HG02610 (cell line): ENCODE measurements around the gene PTPN2.
"Not testable (repeated sequence)": the region's sequence is repeated elsewhere in the genome, so short reads cannot be mapped to it uniquely, and the experiment has no call there.

ENCODE experiments used
- ATAC-seq: cut with Tn5 transposase; IDR thresholded peaks from one replicate; pipeline ENCODE4 v1.9.1; 2021; ENCODE audit warnings: mild to moderate bottlenecking, moderate library complexity; ENCODE audit not compliant: unreplicated experiment

The PTPN2 gene

DNA sequence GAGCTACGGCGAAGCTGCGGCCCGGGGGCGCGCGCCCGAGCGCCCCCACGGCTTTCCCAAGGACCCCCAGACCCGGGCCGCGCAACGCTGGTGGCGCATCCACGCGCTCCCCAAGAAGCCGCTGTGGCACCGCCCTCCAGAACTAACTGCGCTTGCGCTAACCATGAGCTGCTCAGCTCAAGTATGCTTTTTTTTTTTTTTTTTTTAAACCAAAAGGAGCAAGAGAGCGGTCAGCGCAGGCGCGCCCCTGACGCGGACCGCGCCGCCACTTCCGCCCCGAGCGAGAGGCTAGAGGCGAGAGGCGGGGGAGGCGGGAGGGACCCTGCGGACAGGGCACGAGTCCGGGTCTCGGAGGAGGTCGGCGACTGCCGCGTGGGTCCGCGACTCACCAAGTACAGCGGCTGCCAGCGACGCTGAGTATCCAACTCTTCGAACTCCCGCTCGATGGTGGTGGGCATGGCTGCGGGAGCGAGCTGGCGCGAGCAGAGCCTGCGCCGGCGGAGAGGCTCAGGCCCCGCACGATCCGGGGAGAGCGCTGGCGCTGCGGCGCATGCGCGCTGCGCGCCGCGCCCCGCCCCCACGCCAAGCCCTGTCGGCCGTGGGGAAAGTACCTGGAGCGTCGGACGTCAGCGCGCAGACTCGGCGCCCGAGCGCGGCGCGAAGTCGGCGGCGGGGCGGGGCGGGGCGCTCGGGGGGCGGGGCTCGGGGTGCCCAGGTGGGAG, at the start of gene PTPN2:
TSS of gene PTPN2 (minus strand) at position 554 of the 722 bp plus-strand sequence. CDS start at position 458, 96 bp downstream.
- peak; percentile 69 for ATAC-seq

DNA sequence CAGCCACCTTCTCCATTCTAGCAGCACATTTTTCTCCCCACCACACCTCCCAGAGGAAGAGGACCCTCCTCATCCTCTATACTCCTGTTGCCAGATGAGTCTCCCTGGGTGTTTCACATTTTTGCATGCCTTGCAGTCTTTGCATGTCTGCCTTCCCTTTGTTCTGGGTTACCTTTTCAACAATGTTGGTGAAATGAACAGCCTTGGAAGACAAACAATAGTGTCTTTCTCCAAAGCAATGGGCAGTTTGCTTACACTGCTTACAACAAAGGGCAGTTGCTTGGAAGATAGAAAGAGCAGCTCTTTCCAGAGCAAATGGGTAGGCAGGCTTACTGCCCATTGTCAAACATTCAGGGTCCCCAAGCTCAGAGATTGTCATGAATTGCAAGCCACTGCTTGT, 49.3 kb upstream of the PTPN2 start:
- ATAC-seq, result no peak

DNA sequence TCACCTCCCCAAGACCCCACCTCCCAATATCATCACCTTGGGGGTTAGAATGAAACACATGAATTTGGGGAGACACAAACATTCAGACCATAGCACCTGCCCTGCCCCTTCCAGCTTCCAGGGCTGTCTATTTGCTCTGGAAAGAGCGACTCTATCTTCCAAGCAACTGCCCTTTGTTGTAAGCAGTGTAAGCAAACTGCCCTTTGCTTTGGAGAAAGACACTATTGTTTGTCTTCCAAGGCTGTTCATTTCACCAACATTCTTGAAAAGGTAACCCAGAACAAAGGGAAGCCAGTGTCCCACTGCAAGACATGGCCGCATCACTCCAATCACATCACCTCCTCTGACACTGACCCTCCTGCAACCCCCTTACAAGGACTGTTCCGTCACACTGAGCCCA, 46.9 kb upstream of the PTPN2 start:
- no peak for ATAC-seq

DNA sequence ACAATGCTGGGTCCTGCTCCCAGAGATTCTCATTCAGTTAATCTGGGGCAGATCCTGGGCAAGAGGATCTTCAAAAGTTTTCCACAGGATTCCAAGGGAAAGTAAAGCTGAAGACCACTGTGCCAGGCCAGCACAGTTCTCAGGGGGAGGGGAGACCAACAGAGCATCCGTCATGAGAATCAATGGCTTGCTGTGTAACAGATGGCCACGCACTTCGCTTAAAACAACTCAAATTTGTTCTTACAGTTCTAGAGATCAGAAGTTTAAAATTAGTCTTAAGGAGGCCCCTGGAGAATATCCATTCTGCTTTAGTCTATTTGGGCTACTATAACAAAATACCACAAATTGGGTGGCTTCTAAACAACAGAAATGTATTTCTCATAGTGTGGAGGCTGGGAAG, 46.3 kb upstream of the PTPN2 start:
- no peak for ATAC-seq

DNA sequence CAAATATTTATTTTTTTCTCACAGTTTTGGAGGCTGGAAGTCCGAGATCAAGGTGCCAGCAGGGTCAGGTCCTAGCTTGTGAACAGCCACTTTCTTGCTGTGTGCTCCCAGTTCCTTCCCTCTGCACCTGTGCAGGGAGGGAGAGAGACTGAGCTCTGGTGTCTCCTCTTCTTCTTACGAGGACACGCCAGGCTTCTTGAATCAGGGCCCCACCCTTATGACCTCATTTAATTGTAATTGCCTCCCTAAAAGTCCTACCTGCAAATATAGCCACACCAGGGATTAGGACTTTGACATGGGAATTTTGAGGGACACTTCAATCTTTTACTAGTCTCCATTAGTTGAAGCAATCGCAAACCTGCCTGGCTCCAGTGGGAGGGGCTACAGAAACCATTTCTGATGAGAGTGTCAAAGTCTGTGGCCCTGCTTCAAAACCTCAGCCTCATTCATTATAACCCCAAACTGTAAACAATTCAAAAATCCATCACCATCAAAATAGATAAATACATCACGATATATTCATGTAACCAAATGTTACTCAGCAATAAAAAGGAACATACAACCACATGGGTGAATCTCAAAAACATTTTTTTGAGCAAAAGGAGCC, 45.5 kb upstream of the PTPN2 start:
- ATAC-seq, result no peak

DNA sequence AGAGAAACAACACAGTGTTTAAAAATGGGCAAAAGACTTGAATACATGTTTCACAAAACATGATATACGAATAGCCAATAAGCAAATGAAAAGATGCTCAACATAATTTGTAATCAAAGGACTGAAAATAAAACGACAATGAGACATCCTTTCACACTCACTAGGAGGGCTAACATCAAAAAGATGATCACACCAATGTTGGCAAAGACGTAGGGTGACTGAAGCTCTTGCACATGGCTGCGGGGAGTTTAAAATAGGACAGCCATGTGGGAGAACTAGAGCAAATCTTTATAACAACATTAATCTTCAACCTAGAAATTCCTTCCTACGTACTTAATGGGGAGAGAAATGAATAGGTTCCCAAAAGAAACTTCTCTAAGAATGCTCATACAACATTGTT, 44.6 kb upstream of the PTPN2 start:
- ATAC-seq, result no peak

DNA sequence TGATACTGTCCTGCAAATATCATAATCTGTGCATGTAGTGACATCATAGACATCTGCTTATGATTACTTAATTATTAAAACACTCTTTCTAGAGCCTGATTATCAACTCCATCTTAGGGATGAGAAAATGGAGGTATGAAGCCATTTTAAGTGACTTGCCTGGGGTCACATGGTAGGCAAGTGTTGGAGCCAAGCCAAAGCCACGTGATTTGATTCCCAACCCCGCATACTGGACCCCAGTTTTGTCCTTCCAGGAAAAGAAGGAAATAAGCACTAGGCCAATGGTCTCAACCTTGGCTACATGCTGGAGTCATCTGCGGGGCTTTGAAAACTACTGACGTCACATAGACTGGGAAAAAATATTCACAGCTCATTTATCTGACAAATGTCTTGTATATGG, 44.2 kb upstream of the PTPN2 start:
- ATAC-seq, result no peak

DNA sequence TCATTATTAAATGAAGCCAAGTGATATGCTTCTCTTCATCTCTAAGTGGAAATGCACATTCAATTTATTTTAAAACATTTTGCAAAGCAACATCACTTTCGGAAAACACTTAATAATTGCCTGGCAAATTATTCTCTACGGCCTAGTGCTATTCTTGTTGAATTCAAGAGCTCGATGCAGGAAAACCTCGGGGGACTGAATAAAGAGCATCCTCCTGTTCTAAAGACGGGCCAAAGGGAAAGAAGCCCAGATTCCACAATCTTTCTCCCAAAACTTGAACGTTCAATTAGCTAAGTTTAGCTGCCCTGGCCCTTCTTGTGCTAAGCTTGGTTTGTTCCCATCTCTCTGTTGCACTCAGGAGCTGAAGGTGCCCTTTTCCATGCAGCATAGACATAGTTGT, 40.6 kb upstream of the PTPN2 start:
- no peak for ATAC-seq

DNA sequence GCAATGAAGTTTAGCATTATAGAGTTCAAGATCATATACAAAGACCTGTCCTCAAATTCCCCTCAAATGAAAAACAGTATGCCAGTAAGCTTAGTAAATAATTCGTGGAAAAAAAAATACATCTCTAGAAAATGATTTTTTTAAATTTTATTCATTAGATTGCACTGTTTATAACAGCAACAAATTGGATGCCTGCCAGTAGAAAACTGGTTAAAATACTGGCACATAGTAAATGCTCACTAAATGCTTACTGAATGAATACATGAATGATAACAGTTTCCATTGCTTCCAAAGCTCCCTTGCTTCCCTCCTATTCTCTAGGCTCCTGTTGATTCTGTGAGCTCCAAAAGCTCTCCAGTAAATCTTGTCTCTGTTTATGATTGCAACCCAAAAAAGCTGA, 38.2 kb upstream of the PTPN2 start:
- ATAC-seq, result no peak

DNA sequence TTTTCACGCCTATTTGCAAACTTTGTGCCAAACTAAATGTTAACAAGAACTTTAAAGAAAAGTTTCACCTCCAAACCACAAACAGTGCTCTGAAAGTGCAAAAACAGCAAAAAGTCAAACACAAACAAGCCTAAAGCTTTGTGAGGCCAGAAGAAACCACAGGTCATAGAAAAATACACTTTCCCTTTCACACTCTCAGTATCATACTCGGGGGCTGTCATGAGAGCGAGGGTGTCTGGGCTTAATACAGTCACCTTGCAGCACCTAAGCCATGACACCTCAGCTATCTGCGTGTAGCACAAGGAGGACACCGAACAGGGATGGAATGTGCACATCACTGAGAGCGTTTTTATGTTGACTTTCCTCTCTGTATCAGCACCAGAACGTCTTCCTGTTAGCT, 37.1 kb upstream of the PTPN2 start:
- ATAC-seq, result no peak

DNA sequence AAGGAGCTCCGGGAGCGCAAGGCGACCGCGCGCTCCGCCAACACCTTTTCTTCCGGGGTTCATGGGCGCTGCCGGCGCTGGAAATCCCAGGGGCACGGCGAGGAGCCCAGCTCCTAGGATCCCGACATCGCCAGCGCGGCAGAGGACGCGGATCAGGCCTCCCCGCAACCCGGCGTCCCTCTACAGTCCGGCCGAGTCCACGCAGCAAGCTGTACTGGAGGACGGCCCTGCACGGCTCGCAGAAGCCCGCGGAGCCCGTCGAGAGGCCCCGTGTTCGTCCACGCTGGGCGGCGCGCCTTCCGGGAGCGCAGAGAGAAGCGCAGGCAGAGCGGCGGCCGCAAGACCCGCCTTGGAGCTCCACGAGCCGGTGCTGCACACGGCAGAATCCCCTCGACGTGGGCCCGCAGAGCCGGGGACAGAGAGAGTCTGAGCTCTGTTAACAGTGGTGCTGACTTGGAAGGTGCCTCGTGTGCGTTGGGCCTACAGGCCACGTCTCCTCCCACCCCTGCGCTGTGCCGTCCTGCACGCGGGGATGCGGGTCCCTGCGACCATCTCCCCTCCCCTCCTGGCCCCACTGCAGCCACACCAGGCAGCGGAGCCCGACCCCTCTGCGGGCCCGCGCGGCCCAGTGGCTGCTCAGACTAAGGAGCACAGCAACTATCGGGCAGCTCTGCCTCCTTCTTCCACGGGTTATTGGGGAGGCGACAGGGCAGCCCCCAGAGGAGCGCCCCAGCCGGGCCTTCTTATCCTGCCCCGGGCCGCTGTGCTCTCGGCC, 28.1 kb upstream of the PTPN2 start:
- ATAC-seq, result no peak

DNA sequence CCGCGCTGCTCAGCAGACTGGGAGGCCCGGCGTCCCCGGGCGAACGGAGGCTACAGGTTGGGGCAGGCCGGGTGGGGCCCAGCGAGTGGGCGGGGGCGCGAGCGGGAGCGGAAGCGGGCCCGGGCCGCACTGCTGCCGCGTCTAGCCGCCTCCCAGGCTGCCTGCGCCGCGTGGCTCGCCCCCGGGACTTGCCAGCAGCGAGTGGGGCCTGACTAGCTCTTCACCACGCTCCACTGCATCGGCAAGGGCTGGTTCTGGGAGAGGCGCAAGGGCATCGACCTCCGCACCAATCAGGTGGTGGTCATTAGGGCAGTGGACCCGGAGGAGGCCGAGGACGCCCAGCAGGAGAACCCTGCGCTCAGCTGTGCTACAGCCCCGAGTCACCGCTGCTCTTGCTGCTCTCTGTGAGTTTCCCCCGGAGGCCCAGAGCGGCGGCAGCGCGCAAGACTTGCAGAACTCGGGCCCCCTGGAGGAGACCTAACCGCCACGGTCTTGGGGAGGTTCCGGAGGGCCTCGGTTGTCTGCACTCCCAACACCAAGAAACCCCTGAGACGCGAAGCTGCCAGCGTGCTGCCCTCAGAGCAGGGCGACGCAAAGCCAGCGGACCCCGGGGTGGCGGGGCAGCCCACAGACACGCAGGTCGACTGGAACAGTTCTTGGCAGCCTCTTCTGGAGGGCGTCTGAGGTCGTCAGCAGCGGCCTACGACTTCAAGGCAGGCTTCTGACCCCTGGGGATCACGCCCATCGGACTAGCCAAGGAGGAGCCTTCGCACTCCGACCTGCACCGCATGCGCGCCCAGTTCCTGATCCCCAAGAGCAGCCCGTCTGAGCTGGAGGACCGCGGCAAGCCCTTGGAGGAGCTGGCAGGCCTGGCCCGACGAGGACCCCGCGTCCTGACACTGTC, 27.2 kb upstream of the PTPN2 start:
- no peak for ATAC-seq

DNA sequence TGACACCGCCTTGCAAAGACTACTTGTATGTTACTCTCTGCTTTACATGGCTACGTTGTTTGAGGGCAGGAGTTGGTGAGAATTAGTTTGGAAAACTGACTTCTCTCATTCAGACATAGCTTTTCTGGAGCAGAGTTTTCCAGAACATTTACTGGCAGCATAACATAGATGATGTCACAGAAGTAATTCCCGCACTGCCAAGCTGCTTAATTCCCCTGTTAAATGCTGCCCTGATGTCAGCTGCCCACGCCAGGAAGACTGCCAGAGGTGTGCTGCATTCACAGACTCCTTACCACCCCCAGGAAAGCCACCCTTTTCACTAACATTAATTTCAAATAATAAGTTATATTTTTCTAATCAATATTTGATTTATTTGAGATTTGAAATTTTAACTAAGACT, 24.7 kb upstream of the PTPN2 start:
- ATAC-seq, result no peak

DNA sequence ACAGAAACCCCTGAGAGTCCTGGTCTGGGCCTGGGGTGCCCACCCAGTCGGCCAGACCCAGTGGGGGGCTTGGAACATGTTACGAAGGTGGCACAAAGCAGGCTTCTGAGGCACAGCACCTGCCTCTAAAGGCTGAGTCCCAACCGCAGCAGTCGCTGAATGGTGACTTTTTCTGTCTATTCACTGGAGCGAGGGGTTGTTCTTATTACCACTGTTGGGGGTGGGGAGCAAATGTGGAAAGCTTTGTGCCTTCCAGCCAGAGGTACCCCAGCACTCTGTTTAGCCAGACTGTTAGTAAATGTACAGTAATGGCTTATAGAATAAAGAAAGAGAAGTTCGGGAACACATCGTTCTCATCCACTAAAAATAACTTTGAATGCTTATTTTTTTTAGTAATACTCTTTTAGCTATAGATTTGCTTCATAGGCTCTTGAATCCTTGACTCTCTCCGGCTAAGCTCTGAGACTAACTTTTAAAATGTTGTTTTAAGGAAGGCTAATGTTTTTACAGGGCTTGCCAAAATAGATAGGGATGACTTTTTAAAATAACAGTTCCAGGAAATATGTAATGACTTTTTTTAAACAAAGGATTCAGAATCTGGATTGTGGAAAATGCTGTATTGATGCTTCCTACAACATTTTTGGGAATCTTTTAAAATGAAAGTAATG, 23.4 kb upstream of the PTPN2 start:
- no peak for ATAC-seq

DNA sequence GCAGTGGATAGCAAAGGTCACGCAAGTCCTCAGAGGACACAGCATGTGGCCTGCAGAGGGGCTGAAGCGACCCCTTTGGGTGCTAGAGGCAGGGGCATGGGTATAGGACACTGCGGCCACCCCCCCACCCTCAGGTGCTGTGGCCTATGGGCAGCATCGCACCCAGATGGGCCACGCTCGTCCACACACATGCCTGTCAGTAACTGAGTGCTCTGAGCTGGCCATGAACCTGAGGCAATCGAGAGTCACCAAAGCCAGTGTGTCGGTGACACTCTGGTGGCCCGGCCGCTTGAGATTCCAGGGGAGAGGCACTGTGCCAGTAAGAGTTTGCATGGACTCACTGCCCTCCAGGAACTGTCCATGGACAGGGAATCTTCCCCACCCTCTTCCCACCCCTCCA, 22.7 kb upstream of the PTPN2 start:
- ATAC-seq, result no peak

DNA sequence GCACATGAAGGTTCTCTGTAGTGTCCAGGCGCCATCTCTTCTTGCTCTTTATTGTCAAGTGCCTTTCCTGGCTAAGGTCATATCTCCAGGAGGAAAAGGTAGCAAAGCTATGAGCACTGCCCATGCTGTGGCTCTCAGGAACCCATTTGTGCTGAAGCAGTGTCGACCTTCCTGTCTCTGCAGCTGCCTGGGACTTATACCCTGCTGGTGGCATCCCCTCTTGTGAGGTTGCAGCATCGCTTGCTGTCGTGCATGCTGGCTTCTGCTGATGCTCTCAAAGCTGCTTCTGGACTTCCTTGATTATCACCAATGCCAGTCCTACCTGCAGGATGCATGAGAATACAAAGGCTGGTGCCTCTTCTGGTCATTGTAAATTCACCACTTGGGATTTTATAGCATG, 22.1 kb upstream of the PTPN2 start:
- ATAC-seq, result no peak

DNA sequence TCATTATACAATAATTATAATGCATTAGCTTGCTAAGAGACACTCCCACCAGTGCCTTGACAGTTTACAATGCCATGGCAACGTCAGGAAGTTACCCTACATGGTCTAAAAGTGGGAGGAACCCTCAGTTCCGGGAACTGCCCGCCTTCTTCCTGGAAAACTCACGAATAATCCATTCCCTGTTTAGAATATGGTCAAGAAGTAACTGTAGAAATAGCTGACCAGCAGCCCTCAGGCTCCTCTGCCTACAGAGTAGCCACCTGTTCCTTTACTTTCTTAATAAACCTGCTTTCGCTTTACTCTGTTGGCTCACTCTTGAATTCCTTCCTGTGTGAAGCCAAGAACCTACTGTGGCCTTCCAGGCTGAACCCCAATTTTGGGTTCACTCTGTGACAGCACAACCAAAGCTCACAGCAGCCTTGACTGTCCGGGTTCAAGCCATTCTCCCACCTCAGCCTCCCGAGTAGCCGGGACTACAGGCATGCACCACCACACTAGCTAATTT, 20.0 kb upstream of the PTPN2 start:
- no peak for ATAC-seq

DNA sequence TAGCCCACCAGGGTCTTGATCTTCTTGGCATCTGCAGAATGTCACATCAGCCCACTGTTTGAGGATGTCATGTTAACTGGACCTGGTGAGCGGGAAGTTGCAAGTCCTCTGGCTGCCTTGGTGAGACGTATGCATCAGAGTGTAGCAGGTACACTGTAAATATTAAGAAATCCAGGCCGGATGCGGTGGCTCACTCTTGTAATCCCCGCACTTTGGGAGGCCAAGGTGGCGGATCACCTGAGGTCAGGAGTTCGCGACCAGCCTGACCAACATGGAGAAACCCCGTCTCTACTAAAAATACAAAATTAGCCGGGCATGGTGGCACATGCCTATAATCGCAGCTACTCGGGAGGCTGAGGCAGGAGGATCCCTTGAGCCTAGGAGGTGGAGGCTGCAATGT, 17.2 kb upstream of the PTPN2 start:
- not testable (repeated sequence) for ATAC-seq

DNA sequence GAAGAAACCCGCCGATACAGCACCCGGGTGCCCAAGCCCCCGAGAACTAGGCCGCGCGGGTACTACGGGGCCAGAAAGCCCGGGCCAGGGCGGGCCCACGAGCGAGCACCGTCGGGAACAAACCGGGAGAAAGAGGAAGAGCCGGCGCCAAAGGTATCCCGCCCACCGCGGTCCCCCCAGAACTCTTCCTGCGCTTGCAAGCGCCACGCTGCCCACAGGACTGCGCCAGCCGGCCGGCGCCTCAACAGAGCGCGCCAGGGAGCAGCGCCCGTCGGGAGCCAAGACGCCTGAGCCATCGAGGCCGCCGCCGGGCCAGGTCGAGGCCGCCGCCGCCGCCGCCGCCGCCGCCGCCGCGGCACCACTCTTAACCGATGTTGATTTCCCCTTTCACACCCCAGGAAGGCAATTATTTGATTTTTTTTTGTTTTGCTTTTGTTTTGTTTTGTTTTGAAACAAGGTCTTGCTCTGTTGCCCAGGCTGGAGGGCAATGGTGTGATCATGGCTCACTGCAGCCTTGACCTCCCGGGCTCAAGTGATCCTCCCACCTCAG, 12.8 kb upstream of the PTPN2 start:
- ATAC-seq, result not testable (repeated sequence)

DNA sequence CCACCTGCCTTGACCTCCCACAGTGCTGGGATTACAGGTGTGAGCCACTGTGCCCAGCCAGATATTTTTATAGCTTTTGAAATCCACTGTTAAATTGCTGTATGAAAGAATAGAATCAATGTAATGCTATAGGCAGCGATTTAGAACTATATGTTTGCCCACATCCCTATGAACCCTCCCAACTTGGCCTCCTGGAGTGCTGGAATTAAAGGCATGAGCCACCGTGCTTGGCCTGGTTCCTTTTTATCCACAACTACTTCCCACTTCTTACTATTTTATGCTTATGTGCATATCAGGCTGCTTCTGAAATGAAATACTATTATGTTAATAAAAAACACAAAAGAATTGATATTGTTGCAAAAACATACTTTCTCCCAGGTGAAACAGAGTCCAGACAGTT, 11.6 kb upstream of the PTPN2 start:
- ATAC-seq, result no peak
